ENCODE measurements around the gene HK1. TPM values are rescaled to one million over a fixed set of nuclear protein-coding genes. Genes with fewer than 3 reads are reported as not detected.
"Not testable (repeated sequence)": the region's sequence is repeated elsewhere in the genome, so short reads cannot be mapped to it uniquely, and the experiment has no call there.

The HK1 gene
- total RNA-seq, 6 experiments from 2014 or later, result 149 to 158 (median 155) TPM

- TF ChIP-seq, protein P1, sequence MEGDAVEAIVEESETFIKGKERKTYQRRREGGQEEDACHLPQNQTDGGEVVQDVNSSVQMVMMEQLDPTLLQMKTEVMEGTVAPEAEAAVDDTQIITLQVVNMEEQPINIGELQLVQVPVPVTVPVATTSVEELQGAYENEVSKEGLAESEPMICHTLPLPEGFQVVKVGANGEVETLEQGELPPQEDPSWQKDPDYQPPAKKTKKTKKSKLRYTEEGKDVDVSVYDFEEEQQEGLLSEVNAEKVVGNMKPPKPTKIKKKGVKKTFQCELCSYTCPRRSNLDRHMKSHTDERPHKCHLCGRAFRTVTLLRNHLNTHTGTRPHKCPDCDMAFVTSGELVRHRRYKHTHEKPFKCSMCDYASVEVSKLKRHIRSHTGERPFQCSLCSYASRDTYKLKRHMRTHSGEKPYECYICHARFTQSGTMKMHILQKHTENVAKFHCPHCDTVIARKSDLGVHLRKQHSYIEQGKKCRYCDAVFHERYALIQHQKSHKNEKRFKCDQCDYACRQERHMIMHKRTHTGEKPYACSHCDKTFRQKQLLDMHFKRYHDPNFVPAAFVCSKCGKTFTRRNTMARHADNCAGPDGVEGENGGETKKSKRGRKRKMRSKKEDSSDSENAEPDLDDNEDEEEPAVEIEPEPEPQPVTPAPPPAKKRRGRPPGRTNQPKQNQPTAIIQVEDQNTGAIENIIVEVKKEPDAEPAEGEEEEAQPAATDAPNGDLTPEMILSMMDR (IDR thresholded peaks at IDR 0.05), result no peak
- H3K4me3 Mint-ChIP-seq, result peak overlapping the region; percentile 97
- DNase-seq, result no peak
- peaks cover 2% of the 10 kb centered on the region; the same call in 1 of the 2 replicates for H3K27me3 Mint-ChIP-seq (ENCODE audit: insufficient read depth)
- H3K36me3 Mint-ChIP-seq (ENCODE audit: low read depth), result peaks cover 11% of the 10 kb centered on the region; the same call in 1 of the 2 replicates
- no peaks in the 10 kb centered on the region for H3K9me3 Mint-ChIP-seq
- H3K4me1 Mint-ChIP-seq (ENCODE audit: low read depth), result peaks cover 73% of the 10 kb centered on the region
- peak overlapping the region; percentile 89 for H3K27ac Mint-ChIP-seq
Observed at GRCh38 chr10:69319841-69320316, 41.6 kb downstream of the HK1 start.

GRCh38 chr10:69320521-69320920 lies 42.2 kb downstream of the HK1 start:
- H3K9me3 Mint-ChIP-seq, result no peaks in the 10 kb centered on the region
- H3K4me1 Mint-ChIP-seq (ENCODE audit: low read depth), result peaks cover 67% of the 10 kb centered on the region
- H3K4me3 Mint-ChIP-seq, result peak overlapping the region; percentile 97
- H3K27me3 Mint-ChIP-seq (ENCODE audit: insufficient read depth), result no peaks in the 10 kb centered on the region; the same call in 1 of the 2 replicates
- TF ChIP-seq, protein P1 (IDR thresholded peaks at IDR 0.05), result no peak
- H3K36me3 Mint-ChIP-seq (ENCODE audit: low read depth), result peaks cover 11% of the 10 kb centered on the region; the same call in 1 of the 2 replicates
- no peak for DNase-seq
- peak overlapping the region; percentile 89 for H3K27ac Mint-ChIP-seq

DNA sequence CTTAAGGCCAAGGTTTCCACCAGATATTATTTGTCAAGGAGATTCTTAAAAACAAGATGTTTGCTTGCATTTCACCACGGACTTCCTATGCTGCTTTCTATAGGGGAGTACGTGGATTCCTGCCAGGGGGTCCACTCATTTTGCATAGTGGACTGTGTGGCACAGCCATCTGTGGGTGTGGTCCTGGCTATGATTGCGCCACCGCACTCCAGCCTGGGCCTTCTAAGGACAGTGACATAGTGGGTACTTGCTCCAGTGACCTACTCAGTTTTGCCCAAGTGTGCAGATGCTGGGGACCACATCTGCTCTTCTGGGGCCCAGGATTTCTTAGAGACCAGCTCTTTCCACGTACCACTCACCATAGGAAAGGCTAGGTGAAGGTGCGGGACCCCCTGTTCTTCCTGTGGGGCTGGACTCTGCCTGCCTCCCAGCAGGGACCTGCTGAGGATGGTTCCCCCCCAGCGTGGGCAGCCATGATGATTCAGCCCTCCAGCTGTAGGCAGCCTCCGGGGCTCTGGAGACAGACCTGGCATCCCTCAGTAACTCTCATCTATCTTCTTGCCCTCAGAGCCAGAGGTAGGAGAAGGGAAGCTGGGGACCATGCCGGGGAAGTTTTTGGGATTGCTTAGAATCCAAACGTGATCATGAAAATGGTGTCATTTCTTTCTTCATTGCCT lies 42.9 kb downstream of the HK1 start:
- Mint-ChIP-seq H3K9me3 (no peaks in the 10 kb centered on the region), H3K4me3 (peak overlapping the region; percentile 97), H3K4me1 (ENCODE audit: low read depth) (peaks cover 66% of the 10 kb centered on the region), H3K36me3 (ENCODE audit: low read depth) (peaks cover 11% of the 10 kb centered on the region; the same call in 1 of the 2 replicates), H3K27me3 (ENCODE audit: insufficient read depth) (no peaks in the 10 kb centered on the region; the same call in 1 of the 2 replicates), H3K27ac (peak overlapping the region; percentile 89)
- no peak for DNase-seq
- TF ChIP-seq, protein P1 (IDR thresholded peaks at IDR 0.05), result no peak

- TF ChIP-seq, protein P1 (IDR thresholded peaks at IDR 0.05), result no peak
- Mint-ChIP-seq H3K4me3 (peak overlapping the region; percentile 97; the same call in 1 of the 2 replicates), H3K4me1 (ENCODE audit: low read depth) (peaks cover 65% of the 10 kb centered on the region), H3K36me3 (ENCODE audit: low read depth) (peaks cover 11% of the 10 kb centered on the region; the same call in 1 of the 2 replicates), H3K27ac (peak overlapping the region; percentile 25), H3K9me3 (no peaks in the 10 kb centered on the region), H3K27me3 (ENCODE audit: insufficient read depth) (no peaks in the 10 kb centered on the region; the same call in 1 of the 2 replicates)
- DNase-seq, result no peak
Observed at GRCh38 chr10:69321865-69322264, 43.6 kb downstream of the HK1 start.

DNA sequence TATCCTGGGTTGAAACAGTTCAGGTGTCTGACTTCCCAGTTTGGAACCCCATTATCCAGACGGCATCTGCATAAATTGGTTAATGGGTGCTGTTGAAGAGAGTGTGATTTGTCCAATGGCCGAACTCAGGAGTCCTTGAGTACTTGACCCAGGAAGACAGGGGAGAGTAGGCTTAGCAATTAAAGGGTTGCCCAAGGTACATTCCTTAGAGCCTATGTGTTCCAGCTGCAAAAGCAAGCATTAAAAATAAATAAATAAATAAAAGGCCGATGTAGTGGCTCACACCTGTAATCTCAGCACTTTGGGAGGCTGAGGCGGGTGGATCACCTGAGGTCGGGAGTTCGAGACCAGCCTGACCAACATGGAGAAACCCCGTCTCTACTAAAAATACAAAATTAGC lies 44.0 kb downstream of the HK1 start:
- Mint-ChIP-seq H3K36me3 (ENCODE audit: low read depth) (peaks cover 11% of the 10 kb centered on the region; the same call in 1 of the 2 replicates), H3K4me1 (ENCODE audit: low read depth) (peaks cover 65% of the 10 kb centered on the region)
- H3K27me3 Mint-ChIP-seq (ENCODE audit: insufficient read depth); H3K9me3 Mint-ChIP-seq; DNase-seq; H3K27ac Mint-ChIP-seq; H3K4me3 Mint-ChIP-seq: not testable (repeated sequence)

DNA sequence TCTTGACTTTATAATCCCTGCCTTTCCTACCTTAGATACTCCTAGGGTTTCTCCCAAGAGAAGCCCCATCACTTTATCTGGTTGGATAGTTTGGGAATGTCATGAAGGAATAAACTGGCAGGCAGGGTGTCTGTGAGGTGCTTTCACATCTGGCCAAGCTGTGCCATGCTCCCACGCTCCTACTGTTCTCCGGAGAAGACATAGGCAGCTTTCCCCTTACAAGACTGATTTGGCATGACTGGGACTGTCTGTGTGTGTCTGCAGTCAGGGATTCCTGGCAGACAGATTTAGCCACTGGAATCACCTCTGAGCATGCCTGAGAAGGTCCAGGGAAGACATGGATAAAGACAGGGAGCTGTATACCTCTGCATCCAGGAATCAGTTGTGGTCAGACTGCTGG lies 45.3 kb downstream of the HK1 start:
- TF ChIP-seq, protein P1 (IDR thresholded peaks at IDR 0.05), result no peak
- Mint-ChIP-seq H3K27ac (no peak overlapping the region; the same call in 1 of the 2 replicates), H3K27me3 (ENCODE audit: insufficient read depth) (no peaks in the 10 kb centered on the region; the same call in 1 of the 2 replicates), H3K4me3 (no peak overlapping the region), H3K4me1 (ENCODE audit: low read depth) (peaks cover 74% of the 10 kb centered on the region), H3K9me3 (no peaks in the 10 kb centered on the region), H3K36me3 (ENCODE audit: low read depth) (peaks cover 11% of the 10 kb centered on the region; the same call in 1 of the 2 replicates)
- DNase-seq, result no peak

Data from HFFc6 (cell line).